HG02943 (cell line): Measurements from ENCODE around the gene CYB5B.

Source experiments
- ATAC-seq: cut with Tn5 transposase; IDR thresholded peaks from one replicate; pipeline ENCODE4 v1.9.1; 2021; ENCODE audit warnings: mild to moderate bottlenecking, low read depth, moderate library complexity; ENCODE audit not compliant: unreplicated experiment

Gene CYB5B

GRCh38 chr16:69482410-69482991, 58.1 kb downstream of the CYB5B start:
- ATAC-seq, result no peak

- ATAC-seq, result no peak
Measured at GRCh38 chr16:69483611-69484010, 59.2 kb downstream of the CYB5B start.

GRCh38 chr16:69485361-69485760, 60.9 kb downstream of the CYB5B start:
- no peak for ATAC-seq

- no peak for ATAC-seq
Measured at GRCh38 chr16:69485816-69486215, 61.4 kb downstream of the CYB5B start.

GRCh38 chr16:69486272-69486671, 61.9 kb downstream of the CYB5B start:
- no peak for ATAC-seq

- ATAC-seq, result no peak
Measured at GRCh38 chr16:69486724-69487123, 62.3 kb downstream of the CYB5B start.

GRCh38 chr16:69490707-69491324, 66.4 kb downstream of the CYB5B start:
- ATAC-seq, result no peak

- ATAC-seq, result no peak
Measured at GRCh38 chr16:69494991-69495392, 70.6 kb downstream of the CYB5B start.

- ATAC-seq, result no peak
Measured at GRCh38 chr16:69495821-69496220, 71.4 kb downstream of the CYB5B start.

- ATAC-seq, result no peak
Measured at GRCh38 chr16:69496376-69496775, 72.0 kb downstream of the CYB5B start.

- no peak for ATAC-seq
Measured at GRCh38 chr16:69496896-69497295, 72.5 kb downstream of the CYB5B start.

- no peak for ATAC-seq
Measured at GRCh38 chr16:69497876-69498596, 73.6 kb downstream of the CYB5B start.

- ATAC-seq, result no peak
Measured at GRCh38 chr16:69498926-69499325, 74.5 kb downstream of the CYB5B start.

GRCh38 chr16:69499541-69500230, 75.3 kb downstream of the CYB5B start:
- ATAC-seq, result no peak

GRCh38 chr16:69500496-69500895, 76.1 kb downstream of the CYB5B start:
- ATAC-seq, result no peak

GRCh38 chr16:69501956-69502745, 77.7 kb downstream of the CYB5B start:
- no peak for ATAC-seq

GRCh38 chr16:69503244-69503643, 78.8 kb downstream of the CYB5B start:
- ATAC-seq, result no peak

GRCh38 chr16:69508033-69508755, 83.8 kb downstream of the CYB5B start:
- ATAC-seq, result no peak

GRCh38 chr16:69509125-69509524, 84.7 kb downstream of the CYB5B start:
- ATAC-seq, result no peak

- no peak for ATAC-seq
Measured at GRCh38 chr16:69511651-69512050, 87.2 kb downstream of the CYB5B start.
